GM12878 (cell line): ENCODE results near the gene HOXD13. TPM values are rescaled to one million over a fixed set of nuclear protein-coding genes. Genes with fewer than 3 reads are reported as not detected.

Experiments
- ATAC-seq: fragments of 200-7000 bp; cut with Tn5 transposase; 3 replicates; pipeline ENCODE4 v1.9.1; 2020; ENCODE audit warnings: mild to moderate bottlenecking, moderate library complexity
- BruUV-seq: library from RNA; stranded (reverse); fragments of 400-500 nt; replicated peaks from 2 replicates; lab custom pipeline; 2021; lab: Mats Ljungman, UMichigan
- CTCF ChIA-PET: fragments of 300-600 bp; sonication (Branson Sonifier 250); formaldehyde crosslinking; extraction: SDS; loops from one replicate; lab custom pipeline; 2021; ENCODE audit warnings: inconsistent platforms; lab: Yijun Ruan, JAX
- POLR2A ChIA-PET: fragments of 350-600 bp; formaldehyde crosslinking; extraction: SDS; loops from one replicate; lab custom pipeline; 2021; ENCODE audit warnings: inconsistent platforms; lab: Charles Lee
- RAD21 ChIA-PET: fragments of 300-600 bp; sonication (Branson Sonifier 250); formaldehyde crosslinking; loops from one replicate; lab custom pipeline; 2023; ENCODE audit warnings: antibody characterized with exemption; ENCODE audit not compliant: unreplicated experiment; lab: Charles Lee
- SMC1A ChIA-PET: fragments of 300-600 bp; sonication (Branson Sonifier 250); formaldehyde crosslinking; loops from one replicate; lab custom pipeline; 2023; ENCODE audit not compliant: unreplicated experiment, uncharacterized antibody; lab: Charles Lee
- DNase-seq: peaks from one replicate; pipeline ENCODE4 v3.0.0-alpha.2; 2011; ENCODE audit warnings: low read depth, low spot score
- FAIRE-seq: peaks from 3 replicates; lab custom pipeline; 2011; peaks lifted over from hg19 to GRCh38; lab: Jason Lieb, UNC
- H2AFZ ChIP-seq: 2 replicates; pipeline ENCODE4 v1.6.0; 2011; ENCODE audit warnings: low read depth, low read length, control low read depth; ENCODE audit not compliant: control insufficient read depth
- H3K27ac ChIP-seq: 2 replicates; pipeline ENCODE4 v1.5.1; 2011; ENCODE audit warnings: control low read depth; ENCODE audit not compliant: control insufficient read depth, insufficient read depth
- H3K27me3 ChIP-seq, 2 experiments: replicated peaks in 1 of 2; 2 replicates each; pipeline versions ENCODE4 v1.6.0 to v1.6.1; 2011; ENCODE audit warnings: low read length in 1 of 2; ENCODE audit not compliant: control insufficient read depth in 2 of 2, insufficient read depth in 2 of 2
- H3K36me3 ChIP-seq, 2 experiments: 2 replicates each; pipeline ENCODE4 v1.5.1; 2011; ENCODE audit warnings: low read length in 1 of 2; ENCODE audit not compliant: control insufficient read depth in 2 of 2, insufficient read depth in 2 of 2
- H3K4me1 ChIP-seq: 2 replicates; pipeline ENCODE4 v1.6.1; 2011; ENCODE audit warnings: mild to moderate bottlenecking, low read length, moderate library complexity, mixed read lengths; ENCODE audit not compliant: control insufficient read depth, insufficient read depth
- H3K4me2 ChIP-seq: 2 replicates; pipeline ENCODE4 v1.6.0; 2011; ENCODE audit warnings: control low read depth; ENCODE audit not compliant: control insufficient read depth, insufficient read depth
- H3K4me3 ChIP-seq: fragments of 200-600 bp; sonication (generic); 2 replicates; pipeline ENCODE4 v1.5.1; 2016
- H3K79me2 ChIP-seq: 2 replicates; pipeline ENCODE4 v1.6.0; 2011; ENCODE audit warnings: low read length; ENCODE audit not compliant: control insufficient read depth, insufficient read depth
- H3K9ac ChIP-seq: 2 replicates; pipeline ENCODE4 v1.8.0; 2011; ENCODE audit warnings: low read length, control low read depth, mixed read lengths; ENCODE audit not compliant: control insufficient read depth, insufficient read depth
- H3K9me3 ChIP-seq: replicated peaks from 3 replicates; pipeline ENCODE4 v1.5.1; 2011; ENCODE audit warnings: mild to moderate bottlenecking, low read length; ENCODE audit not compliant: control insufficient read depth, insufficient read depth
- H4K20me1 ChIP-seq: 2 replicates; pipeline ENCODE4 v1.6.0; 2011; ENCODE audit not compliant: control insufficient read depth, insufficient read depth
- BHLHE40 ChIP-seq, 2 experiments: fragments of 450-650 bp in 1 of 2; IDR thresholded peaks; 2 replicates each; pipeline ENCODE4 v1.6.1; 2011 to 2017; ENCODE audit warnings: low read depth in 2 of 2, borderline replicate concordance in 1 of 2, improper control_type of control experiment in 1 of 2, low read length in 1 of 2, mild to moderate bottlenecking in 1 of 2
- E4F1 ChIP-seq: fragments of 450-650 bp; IDR thresholded peaks from 2 replicates; pipeline ENCODE4 v1.6.1; 2018; ENCODE audit warnings: borderline replicate concordance, mild to moderate bottlenecking; ENCODE audit not compliant: partially characterized antibody
- ETV6 ChIP-seq, 2 experiments: fragments of 450-650 bp in 1 of 2; IDR thresholded peaks in 1 of 2; conservative IDR thresholded peaks in 1 of 2; 2 replicates each; pipeline ENCODE4 v1.6.1; 2014; ENCODE audit warnings: antibody characterized with exemption in 1 of 2, borderline replicate concordance in 1 of 2, low read depth in 1 of 2, mild to moderate bottlenecking in 1 of 2, moderate library complexity in 1 of 2
- HDAC2 ChIP-seq: fragments of 200-600 bp; sonication (generic); IDR thresholded peaks from 2 replicates; pipeline ENCODE4 v1.6.1; 2017
- IRF4 ChIP-seq: IDR thresholded peaks from 2 replicates; pipeline ENCODE4 v1.6.1; 2011; ENCODE audit warnings: low read depth, low read length
- MLLT1 ChIP-seq: fragments of 450-650 bp; IDR thresholded peaks from 2 replicates; pipeline ENCODE4 v1.6.1; 2016; ENCODE audit warnings: mild to moderate bottlenecking
- NKRF ChIP-seq: fragments of 450-650 bp; conservative IDR thresholded peaks from 2 replicates; pipeline ENCODE4 v1.6.1; 2017; ENCODE audit warnings: mild to moderate bottlenecking, moderate library complexity
- NR2C1 ChIP-seq: fragments of 450-650 bp; IDR thresholded peaks from 2 replicates; pipeline ENCODE4 v1.6.1; 2017; ENCODE audit warnings: antibody characterized with exemption, mild to moderate bottlenecking, moderate library complexity
- SIN3A ChIP-seq: IDR thresholded peaks from 2 replicates; pipeline ENCODE4 v1.6.1; 2012; ENCODE audit warnings: low read depth, low read length, improper control_type of control experiment
- YBX1 ChIP-seq: fragments of 450-650 bp; IDR thresholded peaks from 2 replicates; pipeline ENCODE4 v1.6.1; 2016; ENCODE audit warnings: antibody characterized with exemption
- ZNF274 ChIP-seq: IDR thresholded peaks from one replicate; pipeline ENCODE4 v1.8.0; 2011; ENCODE audit not compliant: insufficient read length, insufficient read depth
- ZNF622 ChIP-seq: fragments of 450-650 bp; IDR thresholded peaks from 2 replicates; pipeline ENCODE4 v1.6.1; 2017; ENCODE audit warnings: mild to moderate bottlenecking, inconsistent platforms
- WGBS: methylation state at CpG from one replicate; pipeline ENCODE4 v1.1.6; 2016; ENCODE audit warnings: low lambda C conversion rate; ENCODE audit not compliant: insufficient replicate concordance, insufficient coverage; ENCODE audit errors: missing lambda C conversion rate; 5-methylcytosine and 5-hydroxymethylcytosine counted together
- in situ Hi-C: fragments of 300-500 bp; cut with MboI; formaldehyde crosslinking; loops from 9 replicates; pipeline ENCODE4 v1.14.3; 2018; ENCODE audit warnings: mixed read lengths
- intact Hi-C: fragments of 100-400 bp; cut with micrococcal nuclease; formaldehyde crosslinking; loops from one replicate; pipeline ENCODE4 v1.14.2; 2022; ENCODE audit not compliant: unreplicated experiment
- polyA plus RNA-seq, 11 experiments: library from polyadenylated mRNA; depleted of rRNA in 4 of 11; unstranded in 6 of 11; stranded (reverse) in 5 of 11; fragments of >200 nt; fragmentation: Nextera tagmentation in 4 of 11; fragmentation: Illumina TruSeq in 1 of 11; extraction: Ambion mirVana in 4 of 11; extraction: Trizol in 1 of 11; gene quantifications; 1 replicate in 1 of 11; 2 replicates in 10 of 11; pipeline versions ENCODE4 v1.2.1 to v1.2.3, GENCODE V29; 2011 to 2016; ENCODE audit warnings: inconsistent platforms in 2 of 11, missing spikeins in 2 of 11, low read depth in 1 of 11
- total RNA-seq, 4 experiments: library from RNA; depleted of rRNA in 3 of 4; stranded (reverse); fragments of >200 nt in 3 of 4; fragmentation: Illumina TruSeq in 1 of 4; extraction: Trizol in 1 of 4; gene quantifications; 2 replicates each; pipeline versions ENCODE4 v1.2.1 to v1.2.3, GENCODE V29; 2013 to 2021
- TF ChIP-seq, protein P1 (sequence below): fragments of 450-650 bp; IDR thresholded peaks from 2 replicates; pipeline ENCODE4 v1.6.1; 2016; ENCODE audit warnings: mild to moderate bottlenecking

The HOXD13 gene
- total and polyA plus RNA-seq, 10 of the 15 experiments (the other 5 are each of a cell fraction or from before 2014, with no cell fraction given) = not detected

DNA sequence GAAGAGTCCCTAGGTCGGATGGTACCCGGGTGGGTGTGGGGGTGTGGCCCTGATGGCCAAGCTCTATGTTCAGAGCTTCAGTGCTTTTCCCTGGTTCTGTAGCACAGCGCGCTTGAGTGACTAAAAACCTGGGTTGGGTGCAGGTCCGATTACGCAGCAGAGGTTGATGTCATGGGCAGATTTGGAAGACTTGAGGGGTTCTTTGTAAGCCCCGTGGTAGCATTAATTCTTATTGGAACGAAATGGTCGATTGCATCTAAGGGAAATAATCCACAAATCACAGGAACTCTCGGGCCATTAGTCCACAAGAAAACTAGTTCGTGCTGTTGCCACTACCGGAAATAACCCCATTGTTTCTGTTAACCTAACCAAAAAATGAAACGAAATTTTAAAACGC is 46.0 kb downstream of the HOXD13 start:
- intact Hi-C loops = no loop called here
- H3K27ac ChIP-seq = no peak overlapping the region
- CTCF ChIA-PET = interaction anchor here (0.7 to 8.6 kb wide), 7 partner anchors 11 to 1010 kb away, joined by 3 to 157 read pairs (median 35); no protein-coding TSS in a partner anchor

More for the DNA sequence above, 46.0 kb downstream of the HOXD13 start:
- ATAC-seq (no peak), FAIRE-seq (no peak), DNase-seq (no peak)
- no peaks in the 10 kb centered on the region for H4K20me1 ChIP-seq
- H3K27me3 ChIP-seq = peaks cover 2 to 11% of the 10 kb centered on the region in 2 experiments
- H3K36me3 ChIP-seq = no peaks in the 10 kb centered on the region
- no peaks in the 10 kb centered on the region; the same call in 2 of the 3 replicates for H3K9me3 ChIP-seq
- ChIA-PET RAD21 (interaction anchor here (1.0 to 3.7 kb wide), 3 partner anchors 316 to 498 kb away, joined by 4 to 76 read pairs (median 11); no protein-coding TSS in a partner anchor), SMC1A (interaction anchor here (3.3 to 5.3 kb wide), 2 partner anchors 316 to 415 kb away, joined by 47 to 58 read pairs; no protein-coding TSS in a partner anchor), POLR2A (no interaction called here)
- no peaks in the 10 kb centered on the region for H3K79me2 ChIP-seq
- H3K4me1 ChIP-seq = no peaks in the 10 kb centered on the region
- 25% methylated on average over 14 of the region's 14 CpGs for WGBS
- H3K4me3 ChIP-seq = no peak overlapping the region
- H3K4me2 ChIP-seq = no peak overlapping the region
- no peak overlapping the region for H3K9ac ChIP-seq
- BruUV-seq = no TSS peak
- H2AFZ ChIP-seq = no peak overlapping the region
- no peak for TF ChIP-seq ZNF622
- TF ChIP-seq IRF4 = no peak
- TF ChIP-seq MLLT1 = no peak
- no peak for TF ChIP-seq E4F1
- no peak for TF ChIP-seq SIN3A
- TF ChIP-seq, protein P1, sequence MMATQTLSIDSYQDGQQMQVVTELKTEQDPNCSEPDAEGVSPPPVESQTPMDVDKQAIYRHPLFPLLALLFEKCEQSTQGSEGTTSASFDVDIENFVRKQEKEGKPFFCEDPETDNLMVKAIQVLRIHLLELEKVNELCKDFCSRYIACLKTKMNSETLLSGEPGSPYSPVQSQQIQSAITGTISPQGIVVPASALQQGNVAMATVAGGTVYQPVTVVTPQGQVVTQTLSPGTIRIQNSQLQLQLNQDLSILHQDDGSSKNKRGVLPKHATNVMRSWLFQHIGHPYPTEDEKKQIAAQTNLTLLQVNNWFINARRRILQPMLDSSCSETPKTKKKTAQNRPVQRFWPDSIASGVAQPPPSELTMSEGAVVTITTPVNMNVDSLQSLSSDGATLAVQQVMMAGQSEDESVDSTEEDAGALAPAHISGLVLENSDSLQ = no peak
- TF ChIP-seq NKRF = no peak
- TF ChIP-seq BHLHE40 (IDR thresholded peaks at IDR 0.05; ENCODE audit: borderline replicate concordance in 1 of 2, low read depth in 2 of 2, low read length in 1 of 2) = no peak
- TF ChIP-seq ETV6 (conservative IDR thresholded peaks at IDR 0.05 in 1 of 2, IDR thresholded peaks at IDR 0.05 in 1 of 2; ENCODE audit: borderline replicate concordance in 1 of 2, low read depth in 1 of 2) = no peak
- TF ChIP-seq NR2C1 = no peak
- TF ChIP-seq ZNF274 = no peak
- no peak for TF ChIP-seq HDAC2
- no peak for TF ChIP-seq YBX1
- in situ Hi-C loops = loop anchor here (25.0 kb wide), 1 partner anchor 1199 kb away; no protein-coding TSS in a partner anchor
